Measurements from ENCODE around the gene KCTD15. TPM values are rescaled to one million over a fixed set of nuclear protein-coding genes. Genes with fewer than 3 reads are reported as not detected.

Gene KCTD15
- total RNA-seq, 2 donors from 2014 or later, result 57.5 to 72.2 TPM

GRCh38 chr19:33828266-33829075 is 31.8 kb downstream of the KCTD15 start:
- Histone ChIP-seq H3K4me1 (ENCODE audit: control insufficient read depth in 1 of 2, low read depth in 2 of 2) (no peaks in the 10 kb centered on the region), H3K9me3 (no peaks in the 10 kb centered on the region), H3K27ac (no peak overlapping the region), H3K27me3 (replicated peaks; ENCODE audit: insufficient read depth) (no peaks in the 10 kb centered on the region), H3K36me3 (no peaks in the 10 kb centered on the region), H3K4me3 (no peak overlapping the region)
- no peak for ATAC-seq (ENCODE audit: insufficient number of reproducible peaks, low FRiP score, low read depth)
- no peak for DNase-seq (ENCODE audit: low spot score)
- TF ChIP-seq, protein P1, sequence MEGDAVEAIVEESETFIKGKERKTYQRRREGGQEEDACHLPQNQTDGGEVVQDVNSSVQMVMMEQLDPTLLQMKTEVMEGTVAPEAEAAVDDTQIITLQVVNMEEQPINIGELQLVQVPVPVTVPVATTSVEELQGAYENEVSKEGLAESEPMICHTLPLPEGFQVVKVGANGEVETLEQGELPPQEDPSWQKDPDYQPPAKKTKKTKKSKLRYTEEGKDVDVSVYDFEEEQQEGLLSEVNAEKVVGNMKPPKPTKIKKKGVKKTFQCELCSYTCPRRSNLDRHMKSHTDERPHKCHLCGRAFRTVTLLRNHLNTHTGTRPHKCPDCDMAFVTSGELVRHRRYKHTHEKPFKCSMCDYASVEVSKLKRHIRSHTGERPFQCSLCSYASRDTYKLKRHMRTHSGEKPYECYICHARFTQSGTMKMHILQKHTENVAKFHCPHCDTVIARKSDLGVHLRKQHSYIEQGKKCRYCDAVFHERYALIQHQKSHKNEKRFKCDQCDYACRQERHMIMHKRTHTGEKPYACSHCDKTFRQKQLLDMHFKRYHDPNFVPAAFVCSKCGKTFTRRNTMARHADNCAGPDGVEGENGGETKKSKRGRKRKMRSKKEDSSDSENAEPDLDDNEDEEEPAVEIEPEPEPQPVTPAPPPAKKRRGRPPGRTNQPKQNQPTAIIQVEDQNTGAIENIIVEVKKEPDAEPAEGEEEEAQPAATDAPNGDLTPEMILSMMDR (IDR thresholded peaks at IDR 0.05), result no peak

DNA sequence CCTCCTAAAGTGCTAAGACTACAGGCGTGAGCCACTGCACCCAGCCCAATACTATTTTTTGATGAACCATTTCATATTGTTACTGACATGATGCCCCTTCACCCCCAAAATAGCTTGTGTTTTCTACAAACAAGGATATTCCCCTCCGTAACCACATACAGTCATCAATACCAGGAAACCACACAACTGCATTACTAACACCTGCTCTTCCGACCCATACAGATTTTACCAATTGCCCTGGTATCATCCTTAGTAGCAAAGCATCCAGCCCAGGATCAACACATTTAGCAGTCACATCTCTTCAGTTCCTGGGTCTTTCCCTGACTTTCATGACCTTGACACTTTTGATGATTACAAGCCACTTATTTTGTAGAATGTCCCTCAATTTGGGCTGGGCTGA is 33.6 kb downstream of the KCTD15 start:
- Histone ChIP-seq H3K4me3 (no peak overlapping the region), H3K27ac (no peak overlapping the region), H3K4me1 (ENCODE audit: control insufficient read depth in 1 of 2, low read depth in 2 of 2) (no peaks in the 10 kb centered on the region), H3K27me3 (replicated peaks; ENCODE audit: insufficient read depth) (no peaks in the 10 kb centered on the region), H3K9me3 (no peaks in the 10 kb centered on the region), H3K36me3 (no peaks in the 10 kb centered on the region)
- DNase-seq (ENCODE audit: low spot score) (no peak), ATAC-seq (ENCODE audit: insufficient number of reproducible peaks, low FRiP score, low read depth) (no peak)
- TF ChIP-seq, protein P1 (IDR thresholded peaks at IDR 0.05), result no peak

- no peaks in the 10 kb centered on the region for H3K36me3 ChIP-seq
- H3K27me3 ChIP-seq (replicated peaks; ENCODE audit: insufficient read depth), result no peaks in the 10 kb centered on the region
- no peak for ATAC-seq (ENCODE audit: insufficient number of reproducible peaks, low FRiP score, low read depth)
- DNase-seq (ENCODE audit: low spot score), result no peak
- H3K9me3 ChIP-seq, result no peaks in the 10 kb centered on the region
- H3K27ac ChIP-seq, result no peak overlapping the region
- TF ChIP-seq, protein P1 (IDR thresholded peaks at IDR 0.05), result no peak
- no peaks in the 10 kb centered on the region for H3K4me1 ChIP-seq (ENCODE audit: control insufficient read depth in 1 of 2, low read depth in 2 of 2)
- H3K4me3 ChIP-seq, result no peak overlapping the region
These were observed 35.2 kb downstream of the KCTD15 start for GRCh38 chr19:33831825-33832224.

DNA sequence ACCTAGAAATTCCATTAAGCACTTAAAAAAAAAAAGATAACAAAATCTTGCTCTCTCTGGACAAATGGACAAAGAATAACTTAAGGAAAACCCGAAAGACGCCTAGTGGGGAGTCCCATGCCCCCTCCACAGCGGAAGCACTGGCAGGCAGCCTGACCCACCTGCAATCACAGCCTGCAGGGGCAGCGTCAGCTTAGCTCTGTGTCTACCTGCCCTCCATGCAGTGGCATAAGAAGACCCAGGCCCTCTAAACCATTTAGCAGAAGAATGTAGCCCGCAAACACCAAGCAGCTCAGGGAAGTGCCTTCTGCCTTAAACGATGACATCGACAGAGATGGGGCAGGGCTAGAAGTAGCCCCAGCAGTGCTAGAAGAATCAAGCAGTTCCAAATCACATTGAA is 36.0 kb downstream of the KCTD15 start:
- ATAC-seq (ENCODE audit: insufficient number of reproducible peaks, low FRiP score, low read depth), result no peak
- no peaks in the 10 kb centered on the region for H3K9me3 ChIP-seq

GRCh38 chr19:33840382-33840781 is 43.7 kb downstream of the KCTD15 start:
- Histone ChIP-seq H3K4me3 (no peak overlapping the region), H3K36me3 (no peaks in the 10 kb centered on the region), H3K9me3 (no peaks in the 10 kb centered on the region), H3K27me3 (replicated peaks; ENCODE audit: insufficient read depth) (no peaks in the 10 kb centered on the region), H3K27ac (no peak overlapping the region), H3K4me1 (ENCODE audit: control insufficient read depth in 1 of 2, low read depth in 2 of 2) (no peaks in the 10 kb centered on the region)
- DNase-seq (ENCODE audit: low spot score) (no peak), ATAC-seq (ENCODE audit: insufficient number of reproducible peaks, low FRiP score, low read depth) (no peak)
- TF ChIP-seq, protein P1 (IDR thresholded peaks at IDR 0.05), result no peak

More for the DNA sequence above, 36.0 kb downstream of the KCTD15 start:
- no peak for DNase-seq (ENCODE audit: low spot score)
- H3K27me3 ChIP-seq (replicated peaks; ENCODE audit: insufficient read depth), result no peaks in the 10 kb centered on the region
- H3K36me3 ChIP-seq, result no peaks in the 10 kb centered on the region
- H3K4me3 ChIP-seq, result no peak overlapping the region
- H3K4me1 ChIP-seq (ENCODE audit: control insufficient read depth in 1 of 2, low read depth in 2 of 2), result no peaks in the 10 kb centered on the region
- TF ChIP-seq, protein P1 (IDR thresholded peaks at IDR 0.05), result no peak
- no peak overlapping the region for H3K27ac ChIP-seq

Measured in thoracic aorta (tissue), 2 donors.